Thyroid gland (tissue), 4 donors: ENCODE results near the gene CRELD1. TPM values are rescaled to one million over a fixed set of nuclear protein-coding genes. Genes with fewer than 3 reads are reported as not detected.

Experiments
- DNase-seq, 2 donors: peaks; one replicate each; pipeline ENCODE4 v3.0.0-alpha.2; 2019
- H3K27ac ChIP-seq, 3 donors: fragments of 200-600 bp; sonication (generic); 1 replicate in 2 of 3; 2 replicates in 1 of 3; pipeline ENCODE4 v1.5.1; 2016 to 2019; ENCODE audit warnings: mild to moderate bottlenecking in 1 of 3, moderate library complexity in 1 of 3
- H3K27me3 ChIP-seq: fragments of 200-600 bp; sonication (generic); one replicate; pipeline ENCODE4 v1.5.1; 2019
- H3K36me3 ChIP-seq, 2 donors: fragments of 200-600 bp; sonication (generic); one replicate each; pipeline ENCODE4 v1.5.1; 2016 to 2019
- H3K4me1 ChIP-seq, 2 donors: fragments of 200-600 bp; sonication (generic); one replicate each; pipeline ENCODE4 v1.5.1; 2017 to 2019
- H3K4me3 ChIP-seq, 3 donors: fragments of 200-600 bp; sonication (generic); replicated peaks in 1 of 3; 1 replicate in 2 of 3; 2 replicates in 1 of 3; pipeline ENCODE4 v1.5.1; 2016; ENCODE audit warnings: mild to moderate bottlenecking in 1 of 3
- H3K9me3 ChIP-seq: fragments of 200-600 bp; sonication (generic); one replicate; pipeline ENCODE4 v1.5.1; 2017
- POLR2A ChIP-seq, 2 donors: fragments of 450-650 bp; IDR thresholded peaks; one replicate each; pipeline ENCODE4 v1.6.1; 2017; ENCODE audit warnings: antibody characterized with exemption in 2 of 2, mild to moderate bottlenecking in 2 of 2, moderate library complexity in 1 of 2
- WGBS, 2 donors: methylation state at CpG; one replicate each; pipeline ENCODE4 v1.1.5; 2017; 5-methylcytosine and 5-hydroxymethylcytosine counted together
- intact Hi-C: fragments of 100-400 bp; cut with DNase I; formaldehyde crosslinking; loops from one replicate; pipeline ENCODE4 v1.15.1; 2023
- total RNA-seq, 4 donors: library from RNA; depleted of rRNA; stranded (reverse); fragments of >200 nt; gene quantifications; one replicate each; pipeline ENCODE4 v1.2.3, GENCODE V29; 2016
- TF ChIP-seq, protein P1 (sequence below), 6 experiments: fragments of 200-600 bp in 3 of 6; fragments of 450-650 bp in 3 of 6; sonication (generic) in 3 of 6; IDR thresholded peaks; one replicate each; pipeline ENCODE4 v1.5.1; 2016 to 2019; ENCODE audit warnings: antibody characterized with exemption in 6 of 6, mild to moderate bottlenecking in 2 of 6, inconsistent platforms in 1 of 6, moderate library complexity in 1 of 6

CRELD1 gene
- total RNA-seq, 4 donors from 2014 or later = 57.3 to 192 (median 96.7) TPM

DNA sequence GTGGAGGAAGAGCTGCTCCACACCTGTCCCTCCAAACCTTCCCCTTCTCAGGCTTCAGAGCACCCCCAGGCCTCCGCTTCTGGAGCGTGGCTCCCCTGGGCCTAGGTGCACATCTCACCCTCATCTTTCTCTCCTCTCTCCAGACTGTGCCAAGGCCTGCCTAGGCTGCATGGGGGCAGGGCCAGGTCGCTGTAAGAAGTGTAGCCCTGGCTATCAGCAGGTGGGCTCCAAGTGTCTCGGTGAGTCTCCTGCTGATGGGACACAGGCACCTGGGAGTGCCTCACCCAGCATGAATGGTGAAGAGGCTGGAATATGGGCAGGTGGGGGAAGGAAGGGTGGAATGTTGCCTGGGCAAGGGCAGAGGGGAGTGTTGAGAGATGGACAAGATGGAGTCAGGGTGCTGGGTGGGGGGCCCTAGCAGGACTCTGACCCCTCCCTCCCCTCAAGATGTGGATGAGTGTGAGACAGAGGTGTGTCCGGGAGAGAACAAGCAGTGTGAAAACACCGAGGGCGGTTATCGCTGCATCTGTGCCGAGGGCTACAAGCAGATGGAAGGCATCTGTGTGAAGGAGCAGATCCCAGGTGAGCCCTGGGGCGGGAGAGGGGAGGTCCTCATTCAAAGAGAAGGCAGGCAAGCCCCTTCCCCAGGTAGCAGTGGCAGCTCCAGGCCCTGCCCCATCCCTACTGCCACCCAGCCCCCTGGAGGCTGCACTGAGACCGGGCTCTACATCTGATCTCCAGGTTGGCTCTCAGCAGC lies 9.5 kb downstream of the CRELD1 start:
- Histone ChIP-seq H3K4me3 (no peak overlapping the region), H3K27ac (no peak overlapping the region), H3K9me3 (no peaks in the 10 kb centered on the region), H3K4me1 (peaks cover 11 to 20% of the 10 kb centered on the region in 2 donors), H3K36me3 (peaks cover 8 to 16% of the 10 kb centered on the region in 2 donors), H3K27me3 (no peaks in the 10 kb centered on the region)
- TF ChIP-seq, protein P1, sequence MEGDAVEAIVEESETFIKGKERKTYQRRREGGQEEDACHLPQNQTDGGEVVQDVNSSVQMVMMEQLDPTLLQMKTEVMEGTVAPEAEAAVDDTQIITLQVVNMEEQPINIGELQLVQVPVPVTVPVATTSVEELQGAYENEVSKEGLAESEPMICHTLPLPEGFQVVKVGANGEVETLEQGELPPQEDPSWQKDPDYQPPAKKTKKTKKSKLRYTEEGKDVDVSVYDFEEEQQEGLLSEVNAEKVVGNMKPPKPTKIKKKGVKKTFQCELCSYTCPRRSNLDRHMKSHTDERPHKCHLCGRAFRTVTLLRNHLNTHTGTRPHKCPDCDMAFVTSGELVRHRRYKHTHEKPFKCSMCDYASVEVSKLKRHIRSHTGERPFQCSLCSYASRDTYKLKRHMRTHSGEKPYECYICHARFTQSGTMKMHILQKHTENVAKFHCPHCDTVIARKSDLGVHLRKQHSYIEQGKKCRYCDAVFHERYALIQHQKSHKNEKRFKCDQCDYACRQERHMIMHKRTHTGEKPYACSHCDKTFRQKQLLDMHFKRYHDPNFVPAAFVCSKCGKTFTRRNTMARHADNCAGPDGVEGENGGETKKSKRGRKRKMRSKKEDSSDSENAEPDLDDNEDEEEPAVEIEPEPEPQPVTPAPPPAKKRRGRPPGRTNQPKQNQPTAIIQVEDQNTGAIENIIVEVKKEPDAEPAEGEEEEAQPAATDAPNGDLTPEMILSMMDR (IDR thresholded peaks at IDR 0.05) = no peak
- TF ChIP-seq POLR2A (IDR thresholded peaks at IDR 0.05) = no peak
- WGBS, 2 donors = 81 to 91% methylated on average over 8 to 11 of the region's 11 CpGs
- intact Hi-C loops = loop anchor here (10.0 kb wide), 1 partner anchor 82 kb away; the partner anchor contains the start of gene FANCD2
- no peak for DNase-seq

DNA sequence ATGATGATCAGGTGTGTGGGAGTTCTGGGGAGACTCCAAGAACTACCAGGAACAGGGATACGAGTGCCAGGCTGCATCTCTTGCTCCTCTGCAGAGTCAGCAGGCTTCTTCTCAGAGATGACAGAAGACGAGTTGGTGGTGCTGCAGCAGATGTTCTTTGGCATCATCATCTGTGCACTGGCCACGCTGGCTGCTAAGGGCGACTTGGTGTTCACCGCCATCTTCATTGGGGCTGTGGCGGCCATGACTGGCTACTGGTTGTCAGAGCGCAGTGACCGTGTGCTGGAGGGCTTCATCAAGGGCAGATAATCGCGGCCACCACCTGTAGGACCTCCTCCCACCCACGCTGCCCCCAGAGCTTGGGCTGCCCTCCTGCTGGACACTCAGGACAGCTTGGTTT lies 10.6 kb downstream of the CRELD1 start:
- TF ChIP-seq POLR2A (IDR thresholded peaks at IDR 0.05) = no peak
- TF ChIP-seq, protein P1 (IDR thresholded peaks at IDR 0.05) = no peak
- WGBS, 2 donors = 85 to 98% methylated on average over 4 to 7 of the region's 11 CpGs

DNA sequence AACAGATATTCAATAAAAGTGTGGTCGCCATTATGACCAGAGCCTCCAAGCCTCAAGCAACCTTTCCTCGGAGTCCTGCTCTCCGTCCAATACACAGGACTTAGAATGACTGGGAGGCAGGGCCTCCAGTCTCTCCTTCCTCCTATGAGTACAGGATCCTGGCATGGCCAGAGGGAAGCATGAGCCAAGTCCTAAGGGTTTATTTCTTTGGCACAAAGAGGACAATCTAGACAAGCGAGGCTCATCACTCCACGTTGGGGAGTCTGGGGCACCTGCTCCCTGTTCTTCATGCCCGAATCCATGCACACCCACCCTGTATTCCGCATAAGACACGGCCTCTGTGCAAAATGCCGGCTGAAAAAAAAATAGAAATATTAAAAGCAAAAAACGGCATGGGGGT lies 11.7 kb downstream of the CRELD1 start:
- Histone ChIP-seq H3K4me3 (no peak overlapping the region), H3K4me1 (peaks cover 11 to 14% of the 10 kb centered on the region in 2 donors), H3K27me3 (no peaks in the 10 kb centered on the region), H3K27ac (no peak overlapping the region), H3K36me3 (peaks cover 8 to 13% of the 10 kb centered on the region in 2 donors), H3K9me3 (no peaks in the 10 kb centered on the region)
- intact Hi-C loops = loop anchor here (10.0 kb wide), 1 partner anchor 79 kb away; the partner anchor contains the start of gene FANCD2
- 83 to 86% methylated on average over 10 of the region's 10 CpGs for WGBS, 2 donors
- DNase-seq = no peak
- TF ChIP-seq, protein P1 (IDR thresholded peaks at IDR 0.05) = no peak

More for the DNA sequence above, 10.6 kb downstream of the CRELD1 start:
- no peaks in the 10 kb centered on the region for H3K27me3 ChIP-seq
- no peak overlapping the region for H3K27ac ChIP-seq
- peaks cover 11 to 14% of the 10 kb centered on the region in 2 donors for H3K4me1 ChIP-seq
- intact Hi-C loops = loop anchor here (10.0 kb wide), 1 partner anchor 81 kb away; the partner anchor contains the start of gene FANCD2
- H3K4me3 ChIP-seq = no peak overlapping the region
- no peak for DNase-seq
- H3K9me3 ChIP-seq = no peaks in the 10 kb centered on the region
- peaks cover 8 to 13% of the 10 kb centered on the region in 2 donors for H3K36me3 ChIP-seq

DNA sequence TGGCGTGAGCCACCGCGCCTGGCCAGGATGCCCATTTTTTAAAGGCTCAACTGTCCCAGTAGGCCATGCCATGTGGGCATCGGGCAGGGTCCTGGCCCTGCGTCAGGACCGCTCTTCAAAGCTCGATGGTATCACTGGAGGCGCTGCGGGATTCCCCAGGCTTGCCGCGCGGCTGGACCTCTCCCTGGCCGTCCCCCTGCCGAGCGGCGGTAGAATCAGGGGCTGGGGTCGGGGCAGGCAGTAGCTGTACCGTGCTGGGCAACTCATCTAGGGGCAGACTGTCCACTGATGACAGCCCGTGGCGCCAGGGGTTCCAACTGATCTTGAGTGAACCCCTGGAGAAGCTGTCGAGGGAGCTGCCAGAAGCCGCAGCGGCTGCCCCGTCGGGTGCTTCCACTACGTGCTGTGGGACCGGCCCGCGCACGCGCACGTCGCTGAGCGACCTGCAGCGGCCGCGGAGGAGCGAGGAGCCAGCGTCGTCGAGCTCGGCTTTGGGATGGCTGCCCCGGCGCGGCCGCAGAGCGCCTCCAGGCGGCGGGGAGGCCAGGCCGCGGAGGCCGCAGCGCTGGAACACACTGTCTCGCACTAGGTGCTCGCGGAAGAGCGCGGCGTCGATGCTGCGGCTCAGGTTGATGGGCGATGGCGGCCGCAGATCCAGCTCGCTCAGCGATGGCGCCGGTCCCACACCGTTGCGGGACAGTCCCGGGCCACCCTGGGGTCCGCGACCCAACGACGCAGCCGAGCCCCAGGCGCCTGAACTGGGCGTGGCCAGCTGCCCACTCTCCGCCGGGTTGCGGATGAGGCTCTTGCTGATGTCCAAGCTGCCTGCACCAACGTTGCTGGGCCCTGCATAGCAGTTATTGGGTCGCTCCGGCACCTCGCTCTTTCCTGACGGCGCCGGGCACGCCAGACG lies 12.7 kb downstream of the CRELD1 start:
- Histone ChIP-seq H3K4me3 (peak overlapping the region; percentile 36 to 71 (median 68)), H3K9me3 (no peaks in the 10 kb centered on the region), H3K27me3 (no peaks in the 10 kb centered on the region), H3K4me1 (peaks cover 12 to 17% of the 10 kb centered on the region in 2 donors), H3K27ac (peak overlapping the region; percentile 70 to 90 (median 77)), H3K36me3 (peaks cover 2 to 5% of the 10 kb centered on the region in 2 donors)
- peak; percentile 91 to 92 for DNase-seq
- WGBS, 2 donors = 5 to 24% methylated on average over 4 to 32 of the region's 90 CpGs
- intact Hi-C loops = loop anchor here (10.0 kb wide), 1 partner anchor 78 kb away; the partner anchor contains the start of gene FANCD2
- TF ChIP-seq POLR2A (IDR thresholded peaks at IDR 0.05) = peak in 1 of 2 donors; percentile 72
- TF ChIP-seq, protein P1 (IDR thresholded peaks at IDR 0.05) = peak in 5 of 6 experiments; percentile 18 to 86 (median 74)
